IPS DF 6.9 (cell line): Measurements from ENCODE around the gene SH3PXD2B.

Source experiments
- DNase-seq: peaks from one replicate; pipeline ENCODE4 v3.0.0-alpha.2; 2013; ENCODE audit warnings: low read depth, low spot score
- H3K27ac ChIP-seq: one replicate; pipeline ENCODE4 v1.5.1; 2013; ENCODE audit warnings: low read length, control low read depth
- H3K27me3 ChIP-seq: 2 replicates; pipeline ENCODE4 v1.6.1; 2013; ENCODE audit warnings: mild to moderate bottlenecking, low read length; ENCODE audit not compliant: control insufficient read depth, insufficient read depth
- H3K36me3 ChIP-seq: 2 replicates; pipeline ENCODE4 v1.6.1; 2013; ENCODE audit warnings: low read length; ENCODE audit not compliant: control insufficient read depth, insufficient read depth
- H3K4me1 ChIP-seq: 2 replicates; pipeline ENCODE4 v1.6.1; 2013; ENCODE audit warnings: low read length; ENCODE audit not compliant: control insufficient read depth, insufficient read depth
- H3K4me3 ChIP-seq: 2 replicates; pipeline ENCODE4 v1.5.1; 2013; ENCODE audit warnings: mild to moderate bottlenecking, low read length
- H3K9me3 ChIP-seq: 2 replicates; pipeline ENCODE4 v1.6.1; 2013; ENCODE audit warnings: low read length, inconsistent platforms; ENCODE audit not compliant: control insufficient read depth, insufficient read depth
- WGBS: extraction: QIAGEN DNeasy Blood & Tissue Kit; methylation state at CpG from one replicate; pipeline ENCODE4 v1.1.7; 2013; ENCODE audit warnings: mixed read lengths, missing lambda C conversion rate; ENCODE audit not compliant: insufficient read length, insufficient coverage; 5-methylcytosine and 5-hydroxymethylcytosine counted together

The SH3PXD2B gene

DNA sequence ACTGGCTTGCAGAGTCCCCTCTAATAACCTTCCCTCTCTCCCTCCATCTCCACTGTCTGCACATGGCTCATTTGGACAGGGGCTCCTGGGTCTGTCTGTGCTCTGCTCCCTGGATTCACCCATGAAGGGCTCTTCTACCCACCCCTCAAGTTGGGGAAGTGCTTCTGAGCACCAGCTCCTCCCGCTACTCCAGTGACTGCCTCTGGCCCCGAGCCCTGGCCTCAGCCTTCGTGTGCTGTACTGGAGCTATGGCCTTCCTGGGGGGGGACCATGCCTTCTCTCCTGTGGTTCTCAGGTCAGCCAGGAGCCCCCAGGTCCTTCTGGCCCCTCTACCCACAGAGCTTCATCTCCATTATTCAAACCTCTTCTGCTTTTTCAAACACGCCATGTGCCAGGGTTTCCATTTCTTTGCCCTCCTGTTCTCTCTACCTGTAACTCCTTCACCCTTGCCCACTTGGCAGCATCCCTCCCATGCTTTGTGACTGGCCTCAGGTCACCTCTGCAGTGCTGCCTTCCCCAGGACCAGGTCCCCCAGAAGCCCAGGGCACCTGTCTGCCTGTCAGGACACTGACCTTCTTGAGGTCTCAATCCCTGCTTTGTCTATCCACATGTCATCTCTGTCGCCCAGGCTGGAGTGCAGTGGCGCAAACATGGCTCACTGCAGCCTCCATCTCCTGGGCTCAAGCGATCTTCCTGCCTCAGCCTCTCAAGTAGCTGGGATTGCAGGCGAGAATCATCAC, 9.5 kb downstream of the SH3PXD2B start:
- no CpG with 5 or more reads among the region's 8 CpGs for WGBS

DNA sequence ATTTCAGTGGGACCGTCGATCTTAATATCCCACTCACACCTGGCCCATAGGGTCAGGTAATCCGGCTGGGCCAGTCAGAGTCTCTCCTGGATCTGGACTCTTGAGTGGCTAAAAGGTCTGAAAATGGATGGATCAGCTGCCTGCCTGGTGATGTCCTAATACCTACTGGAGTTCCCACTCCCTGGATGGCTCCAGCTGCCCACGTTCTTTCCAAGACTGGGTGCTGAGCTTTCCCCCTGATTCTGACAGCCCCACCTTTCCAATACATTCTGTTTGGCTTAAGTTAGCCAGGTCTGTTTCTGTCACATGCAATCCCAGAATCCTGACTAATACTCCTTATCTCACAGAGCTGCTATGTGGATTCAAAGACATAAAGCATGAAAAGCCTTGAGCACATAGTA, 10.2 kb downstream of the SH3PXD2B start:
- Histone ChIP-seq H3K4me3 (no peak overlapping the region), H3K27me3 (no peaks in the 10 kb centered on the region), H3K27ac (no peak overlapping the region), H3K36me3 (no peaks in the 10 kb centered on the region), H3K9me3 (no peaks in the 10 kb centered on the region), H3K4me1 (peaks cover 5% of the 10 kb centered on the region; the same call in 1 of the 2 replicates)
- no peak for DNase-seq
- no CpG with 5 or more reads among the region's 4 CpGs for WGBS

More for the DNA sequence above, 9.5 kb downstream of the SH3PXD2B start:
- H3K27me3 ChIP-seq = no peaks in the 10 kb centered on the region
- no peak overlapping the region for H3K4me3 ChIP-seq
- DNase-seq = no peak
- H3K36me3 ChIP-seq = no peaks in the 10 kb centered on the region
- no peak overlapping the region for H3K27ac ChIP-seq
- no peaks in the 10 kb centered on the region for H3K9me3 ChIP-seq
- peaks cover 5% of the 10 kb centered on the region; the same call in 1 of the 2 replicates for H3K4me1 ChIP-seq

DNA sequence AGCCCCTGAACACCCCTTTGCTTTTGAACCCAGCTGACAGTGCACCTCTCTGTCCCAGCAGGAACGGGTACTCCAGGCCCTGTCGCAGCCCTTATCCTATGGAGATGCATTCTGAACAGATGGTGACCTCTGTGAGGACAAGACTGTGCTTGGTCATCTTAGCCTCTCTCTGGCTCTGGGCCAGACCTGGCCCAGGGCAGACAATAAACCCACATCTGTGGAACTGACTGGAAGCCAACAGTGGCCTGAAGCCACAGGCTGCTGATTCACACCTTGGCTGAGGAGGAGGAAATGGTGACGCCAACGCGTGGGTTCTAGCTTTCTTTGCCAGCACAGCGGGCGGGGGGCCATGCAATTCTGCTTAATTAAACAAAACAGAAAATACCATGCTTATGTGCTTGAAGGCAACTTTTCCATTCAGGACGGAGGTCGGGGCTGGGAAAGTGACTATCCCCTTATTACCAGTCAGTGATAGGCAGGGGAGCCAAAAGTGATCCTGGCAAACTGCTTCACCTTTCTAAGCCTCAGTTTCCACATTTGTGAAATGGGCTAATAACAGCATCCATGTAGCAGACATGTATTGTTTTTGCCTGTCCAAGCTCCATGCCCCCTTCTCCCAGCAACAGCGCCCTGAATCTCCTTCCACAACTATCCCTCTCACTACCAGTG, 10.8 kb downstream of the SH3PXD2B start:
- no peak overlapping the region for H3K4me3 ChIP-seq
- H3K27me3 ChIP-seq = no peaks in the 10 kb centered on the region
- DNase-seq = no peak
- WGBS = no CpG with 5 or more reads among the region's 10 CpGs
- no peaks in the 10 kb centered on the region for H3K36me3 ChIP-seq
- H3K9me3 ChIP-seq = no peaks in the 10 kb centered on the region
- no peak overlapping the region for H3K27ac ChIP-seq
- peaks cover 5% of the 10 kb centered on the region; the same call in 1 of the 2 replicates for H3K4me1 ChIP-seq

DNA sequence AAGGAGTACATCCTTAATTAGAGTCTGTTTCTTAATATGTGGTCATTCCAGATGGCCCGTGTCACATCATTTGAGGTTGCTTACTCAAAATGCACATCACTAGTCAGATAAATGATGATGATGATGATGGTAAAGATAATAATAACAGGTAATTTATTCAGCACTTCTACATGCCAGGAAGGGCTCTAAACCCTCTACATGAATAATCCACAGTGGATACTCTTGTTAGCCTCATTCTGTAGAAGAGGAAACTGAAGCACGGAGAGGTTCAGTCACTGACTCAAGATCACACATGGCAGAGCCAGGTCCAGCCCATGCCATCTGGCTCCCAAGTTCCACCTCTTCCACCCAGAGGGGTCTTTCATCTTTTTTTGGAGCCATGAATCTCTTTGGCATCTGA, 11.7 kb downstream of the SH3PXD2B start:
- H3K4me1 ChIP-seq = peaks cover 5% of the 10 kb centered on the region; the same call in 1 of the 2 replicates
- H3K9me3 ChIP-seq = no peaks in the 10 kb centered on the region
- H3K27ac ChIP-seq = no peak overlapping the region
- no peaks in the 10 kb centered on the region for H3K36me3 ChIP-seq
- no peak for DNase-seq
- no peaks in the 10 kb centered on the region for H3K27me3 ChIP-seq
- WGBS = no CpG with 5 or more reads among the region's 2 CpGs
- no peak overlapping the region for H3K4me3 ChIP-seq

DNA sequence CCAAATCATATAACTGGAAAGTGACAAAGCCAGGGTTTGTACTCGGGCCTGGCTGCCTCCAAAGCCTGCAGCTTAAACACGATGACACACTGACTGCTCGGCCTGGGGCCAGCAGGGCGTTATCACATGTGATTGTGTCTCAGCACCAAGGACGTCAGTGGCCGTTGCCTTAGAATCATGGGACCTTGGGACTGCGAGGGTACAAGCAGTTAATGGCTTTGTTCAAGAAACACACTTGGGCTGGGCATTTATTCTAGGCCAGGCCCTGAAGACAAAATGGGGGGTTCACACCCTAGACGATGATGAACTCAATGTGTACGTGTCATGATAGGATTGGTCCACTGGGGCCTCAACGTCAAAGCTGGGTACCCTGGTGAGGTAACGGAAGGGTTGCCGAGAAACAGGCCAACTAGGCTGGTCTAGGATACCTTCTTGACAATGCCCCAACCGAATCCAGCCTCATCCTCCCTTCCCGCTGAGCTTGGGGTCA, 13.0 kb downstream of the SH3PXD2B start:
- Histone ChIP-seq H3K27me3 (no peaks in the 10 kb centered on the region), H3K4me3 (no peak overlapping the region), H3K9me3 (no peaks in the 10 kb centered on the region), H3K36me3 (peaks cover 3% of the 10 kb centered on the region; the same call in 1 of the 2 replicates), H3K4me1 (peaks cover 3% of the 10 kb centered on the region; the same call in 1 of the 2 replicates), H3K27ac (no peak overlapping the region)
- no peak for DNase-seq
- WGBS = no CpG with 5 or more reads among the region's 14 CpGs

DNA sequence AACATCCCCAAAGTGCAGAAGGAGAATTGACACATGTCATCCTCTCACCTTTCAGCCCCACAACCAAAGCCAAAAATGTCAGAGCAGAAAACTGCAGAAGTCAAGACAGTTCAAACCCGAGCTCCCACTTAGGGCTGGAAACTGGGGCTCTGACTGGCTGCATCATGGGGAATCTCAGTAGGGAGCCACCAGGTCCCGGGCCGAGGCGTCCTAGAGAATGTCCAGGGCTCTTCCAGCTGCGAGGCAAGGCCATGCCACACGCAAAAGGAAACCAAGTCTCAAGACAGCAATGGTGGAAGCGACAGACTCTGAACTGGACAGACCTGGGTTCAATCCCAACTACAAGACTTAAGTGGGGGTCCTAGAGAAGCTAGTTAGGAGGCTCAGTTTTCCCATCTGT, 13.8 kb downstream of the SH3PXD2B start:
- no peak overlapping the region for H3K4me3 ChIP-seq
- H3K36me3 ChIP-seq = peaks cover 3% of the 10 kb centered on the region; the same call in 1 of the 2 replicates
- no peaks in the 10 kb centered on the region for H3K9me3 ChIP-seq
- H3K27me3 ChIP-seq = no peaks in the 10 kb centered on the region
- H3K27ac ChIP-seq = no peak overlapping the region
- DNase-seq = no peak
- WGBS = no CpG with 5 or more reads among the region's 7 CpGs
- H3K4me1 ChIP-seq = peaks cover 3% of the 10 kb centered on the region; the same call in 1 of the 2 replicates

DNA sequence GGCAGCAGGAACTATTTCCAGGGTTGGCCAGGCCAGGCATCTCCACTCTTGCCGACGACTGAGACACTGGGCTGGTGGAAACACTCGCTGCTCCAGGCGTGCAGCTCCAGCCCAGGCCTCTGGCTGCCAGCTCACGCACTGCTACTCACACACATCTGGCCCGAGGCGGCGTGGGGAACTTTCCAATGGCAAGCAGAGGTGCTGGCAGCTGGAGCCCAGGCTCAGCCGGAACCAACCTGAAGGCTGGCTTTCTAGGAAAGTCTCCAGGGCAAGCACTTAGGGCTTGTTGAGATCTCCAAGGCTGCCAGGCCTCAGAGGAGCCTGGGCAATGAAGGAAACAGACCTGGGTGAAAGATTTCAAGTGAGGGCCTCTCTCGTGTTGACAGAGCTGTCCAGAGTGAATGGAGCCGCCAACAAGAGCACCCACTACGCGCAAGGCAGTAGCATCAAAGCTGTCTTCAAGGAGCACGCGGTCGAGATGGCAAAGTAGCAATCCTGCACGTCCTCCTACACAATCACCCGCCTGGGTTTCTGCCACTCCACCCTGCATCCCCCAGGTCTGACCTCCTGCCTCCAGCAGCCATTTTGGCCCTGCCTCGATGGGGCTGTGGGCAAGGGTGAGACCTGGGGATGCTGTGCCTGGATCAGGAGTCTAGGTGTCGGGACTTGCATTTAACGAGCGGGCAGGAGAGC, 14.4 kb downstream of the SH3PXD2B start:
- H3K36me3 ChIP-seq = peaks cover 3% of the 10 kb centered on the region; the same call in 1 of the 2 replicates
- H3K4me3 ChIP-seq = no peak overlapping the region
- H3K27ac ChIP-seq = no peak overlapping the region
- H3K27me3 ChIP-seq = no peaks in the 10 kb centered on the region
- H3K4me1 ChIP-seq = peaks cover 3% of the 10 kb centered on the region; the same call in 1 of the 2 replicates
- no peaks in the 10 kb centered on the region for H3K9me3 ChIP-seq
- DNase-seq = no peak
- WGBS = no CpG with 5 or more reads among the region's 22 CpGs

DNA sequence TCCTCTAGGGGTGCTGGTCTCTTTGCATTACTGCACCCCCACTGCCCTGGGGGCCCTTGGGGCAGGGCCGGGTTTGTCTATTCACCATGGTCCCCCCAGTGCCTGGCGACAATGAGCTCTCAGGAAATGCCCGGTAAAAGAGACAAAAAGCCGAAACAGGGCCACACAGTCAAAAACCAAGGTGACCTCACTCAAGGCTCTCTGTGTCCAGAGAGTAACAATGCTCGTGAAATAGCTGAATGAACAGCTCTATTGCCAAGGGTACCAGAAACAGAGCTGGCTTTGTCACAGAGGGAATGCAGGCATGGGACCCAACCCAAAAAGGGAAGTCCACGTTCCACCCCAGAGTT, 16.0 kb downstream of the SH3PXD2B start:
- Histone ChIP-seq H3K27me3 (no peaks in the 10 kb centered on the region), H3K36me3 (peaks cover 3% of the 10 kb centered on the region; the same call in 1 of the 2 replicates), H3K4me1 (no peaks in the 10 kb centered on the region; the same call in 1 of the 2 replicates), H3K9me3 (no peaks in the 10 kb centered on the region), H3K27ac (no peak overlapping the region), H3K4me3 (no peak overlapping the region)
- no CpG with 5 or more reads among the region's 6 CpGs for WGBS
- no peak for DNase-seq

DNA sequence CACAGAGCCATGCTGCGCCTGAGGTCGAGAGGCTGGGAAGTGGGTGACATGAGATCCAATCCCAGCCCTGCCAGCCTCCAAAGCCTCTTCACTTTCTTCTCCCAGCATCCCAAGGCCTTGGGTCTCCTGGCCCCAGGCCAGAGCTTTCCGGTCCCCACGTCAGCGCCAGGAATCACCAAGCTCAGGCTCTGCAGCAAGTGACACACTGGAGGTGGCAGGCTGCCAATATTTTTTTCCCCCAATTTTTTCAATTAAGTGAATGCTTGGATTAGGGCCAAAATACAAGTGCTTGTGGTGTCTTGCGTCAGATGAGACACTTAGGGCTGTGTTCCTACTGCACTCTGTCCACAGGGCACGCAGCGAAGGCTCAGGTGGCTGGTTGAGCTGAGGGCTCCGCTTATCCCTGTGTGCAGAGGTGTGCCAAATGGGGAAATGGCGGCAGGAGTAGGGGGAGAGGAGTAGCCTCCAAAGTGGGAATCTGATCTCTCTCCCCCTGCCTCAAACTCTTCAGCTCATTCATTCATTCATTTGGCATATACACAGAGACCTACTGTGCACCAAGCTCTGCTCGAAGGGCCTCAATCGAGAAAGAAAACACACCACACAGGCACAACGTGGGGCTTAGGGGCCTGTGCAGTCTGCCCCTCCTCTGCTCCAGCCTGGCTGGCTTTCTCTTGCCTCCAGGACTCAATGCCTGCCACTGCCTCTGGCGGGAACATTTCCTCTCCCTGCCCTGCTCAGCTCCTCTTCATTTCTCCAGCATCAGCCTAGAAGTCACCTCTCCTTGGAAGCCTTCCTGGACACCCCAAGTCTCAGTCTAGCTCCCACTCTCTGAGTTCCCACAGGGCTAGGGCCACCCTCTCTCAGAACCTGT, 16.6 kb downstream of the SH3PXD2B start:
- Histone ChIP-seq H3K9me3 (no peaks in the 10 kb centered on the region), H3K27ac (no peak overlapping the region), H3K36me3 (peaks cover 3% of the 10 kb centered on the region; the same call in 1 of the 2 replicates), H3K27me3 (no peaks in the 10 kb centered on the region), H3K4me1 (no peaks in the 10 kb centered on the region), H3K4me3 (no peak overlapping the region)
- no CpG with 5 or more reads among the region's 14 CpGs for WGBS
- no peak for DNase-seq
